DOHH2 (cell line): ENCODE data around the gene GAK.

ENCODE experiments used
- H3F3A ChIP-seq: fragments of 200-600 bp; sonication (generic), shearing (Covaris generic); 2 replicates; pipeline ENCODE4 v1.6.0; 2016; ENCODE audit warnings: antibody characterized with exemption, mild to moderate bottlenecking; ENCODE audit not compliant: control insufficient read depth, insufficient read depth
- H3K27ac ChIP-seq: fragments of 200-600 bp; sonication (generic); 2 replicates; pipeline ENCODE4 v1.5.1; 2014; ENCODE audit warnings: low read depth, mild to moderate bottlenecking, low read length, moderate library complexity
- H3K27me3 ChIP-seq: fragments of 200-600 bp; sonication (generic); 2 replicates; pipeline ENCODE4 v1.6.1; 2014; ENCODE audit warnings: mild to moderate bottlenecking, low read length, mixed read lengths; ENCODE audit not compliant: control insufficient read depth
- H3K36me3 ChIP-seq: fragments of 200-600 bp; sonication (generic); 2 replicates; pipeline ENCODE4 v1.6.1; 2014; ENCODE audit warnings: mild to moderate bottlenecking, low read length, moderate library complexity, mixed read lengths; ENCODE audit not compliant: control insufficient read depth
- H3K4me1 ChIP-seq: fragments of 200-600 bp; sonication (generic); 2 replicates; pipeline ENCODE4 v1.6.1; 2014; ENCODE audit warnings: mild to moderate bottlenecking, low read length, mixed read lengths; ENCODE audit not compliant: control insufficient read depth
- H3K4me2 ChIP-seq: fragments of 200-600 bp; sonication (generic); 2 replicates; pipeline ENCODE4 v1.6.0; 2014; ENCODE audit warnings: mild to moderate bottlenecking, low read length, moderate library complexity
- H3K4me3 ChIP-seq: fragments of 200-600 bp; sonication (generic); 2 replicates; pipeline ENCODE4 v1.5.1; 2014; ENCODE audit warnings: mild to moderate bottlenecking, low read length, mixed read lengths
- H3K79me2 ChIP-seq: fragments of 200-600 bp; sonication (generic); 2 replicates; pipeline ENCODE4 v1.6.1; 2014; ENCODE audit warnings: mild to moderate bottlenecking, low read length, mixed read lengths; ENCODE audit not compliant: control insufficient read depth
- H3K9me2 ChIP-seq: fragments of 200-600 bp; sonication (generic); replicated peaks from 2 replicates; pipeline ENCODE4 v1.6.1; 2014; ENCODE audit warnings: mild to moderate bottlenecking, low read length, mixed read lengths; ENCODE audit not compliant: control insufficient read depth
- H3K9me3 ChIP-seq: fragments of 200-600 bp; sonication (generic); 2 replicates; pipeline ENCODE4 v1.6.1; 2014; ENCODE audit warnings: antibody characterized with exemption, low read length, mixed read lengths; ENCODE audit not compliant: control insufficient read depth, insufficient read depth
- H4K20me1 ChIP-seq: fragments of 200-600 bp; sonication (generic); 2 replicates; pipeline ENCODE4 v1.6.0; 2014; ENCODE audit warnings: low read depth, mild to moderate bottlenecking, antibody characterized with exemption, low read length, moderate library complexity; ENCODE audit not compliant: control insufficient read depth, insufficient read depth
- CTCF ChIP-seq: fragments of 200-600 bp; sonication (generic); IDR thresholded peaks from one replicate; pipeline ENCODE4 v1.5.1; 2014; ENCODE audit warnings: antibody characterized with exemption, mild to moderate bottlenecking, low read depth, low read length; ENCODE audit not compliant: poor library complexity, severe bottlenecking
- EZH2phosphoT487 ChIP-seq: fragments of 200-600 bp; sonication (generic); IDR thresholded peaks from 2 replicates; pipeline ENCODE4 v1.6.1; 2017; ENCODE audit warnings: borderline replicate concordance, mild to moderate bottlenecking, antibody characterized with exemption, low read length, moderate library complexity, mixed read lengths

GAK gene

DNA sequence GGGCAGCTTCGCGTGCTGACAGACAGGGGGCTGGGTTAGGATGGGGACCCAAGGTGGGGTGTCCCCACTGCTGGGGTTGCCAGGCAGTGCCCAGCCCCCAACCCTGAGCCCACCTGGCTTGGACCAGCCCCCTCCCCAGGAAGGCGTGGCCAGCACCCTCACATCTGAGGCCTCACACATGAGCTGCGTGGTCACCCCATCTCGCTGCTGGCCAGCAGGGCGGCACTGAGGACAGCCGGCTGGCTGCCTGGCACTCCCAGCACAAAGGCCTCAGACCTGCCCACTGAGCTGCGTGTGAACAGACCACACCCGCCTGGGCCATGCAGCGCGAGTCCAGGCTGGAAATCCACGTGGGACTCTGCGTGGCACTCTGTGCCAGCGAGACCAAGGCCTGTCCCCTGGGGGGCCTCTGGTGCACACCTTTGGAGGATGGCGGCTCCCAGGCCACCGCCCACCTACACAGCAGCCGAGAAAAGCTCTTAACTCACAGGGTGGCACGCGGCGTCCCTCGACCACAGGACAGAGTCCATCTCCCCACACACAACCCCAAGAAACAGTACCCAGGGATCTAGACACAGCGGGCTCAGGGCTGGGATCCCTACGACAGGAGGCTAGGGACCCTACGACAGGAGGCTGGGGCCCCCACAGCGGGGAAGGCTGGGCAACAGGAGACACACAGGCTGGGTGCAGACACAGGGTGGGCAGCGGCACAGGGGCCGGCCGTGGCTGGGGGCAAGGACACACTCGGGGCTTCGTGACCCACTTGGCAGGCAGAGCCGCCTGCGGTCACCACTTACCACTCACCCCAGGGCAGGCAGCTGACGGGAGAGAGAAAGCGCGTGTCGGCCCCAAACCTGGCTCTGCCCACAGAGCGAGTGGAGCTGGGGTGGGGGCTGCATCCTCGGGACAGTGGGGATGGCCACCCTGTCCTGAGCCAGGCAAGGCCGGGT lies 31.4 kb upstream of the GAK start:
- Histone ChIP-seq H3K27ac (no peak overlapping the region), H3K27me3 (no peaks in the 10 kb centered on the region)

DNA sequence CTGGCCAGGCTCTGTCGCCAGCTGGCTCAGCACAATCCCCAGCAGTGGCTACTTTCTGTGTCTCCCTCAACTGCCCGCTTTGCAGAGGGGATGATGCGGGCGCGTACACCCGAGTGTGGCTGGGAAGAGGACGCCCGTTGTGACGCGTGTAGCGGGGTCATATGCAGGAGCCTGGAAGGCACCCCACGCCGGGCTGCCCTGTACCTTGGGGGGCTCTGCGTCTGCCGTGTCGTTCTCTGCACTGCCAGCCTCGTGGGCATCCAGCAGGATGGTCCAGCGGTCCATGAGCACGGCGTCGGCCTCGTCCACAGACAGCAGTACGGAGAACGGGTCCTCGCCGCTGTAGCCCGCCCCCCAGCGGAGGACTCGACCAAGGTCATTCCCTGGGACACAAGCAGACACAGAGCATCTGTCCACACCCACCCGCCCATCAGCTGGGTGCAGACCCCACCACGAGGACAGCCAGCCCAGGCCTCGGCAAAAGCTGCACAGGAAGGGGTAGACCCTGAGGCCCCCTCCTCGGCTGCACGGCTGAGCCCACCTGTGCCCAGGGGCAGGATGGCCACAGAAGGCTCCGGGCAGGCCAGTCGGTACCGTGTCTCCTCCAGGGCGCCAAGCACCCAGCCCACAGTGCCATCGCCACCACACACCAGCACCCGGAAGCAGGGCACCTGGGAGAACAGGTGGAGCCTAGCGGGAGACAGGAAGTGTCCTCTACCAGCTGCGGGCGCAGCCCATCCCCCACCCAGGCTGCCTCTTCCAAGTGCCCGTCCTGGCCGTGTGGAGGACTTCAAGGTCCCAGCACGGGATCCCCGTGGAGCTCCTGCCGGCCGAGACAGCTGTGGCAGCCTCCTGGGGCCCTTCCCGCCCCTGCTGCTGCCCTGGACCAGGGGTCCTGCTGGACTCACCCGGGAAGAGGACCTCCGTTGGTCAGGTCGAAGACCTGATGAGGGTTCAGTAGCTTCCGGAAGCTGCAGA lies 30.4 kb upstream of the GAK start:
- H4K20me1 ChIP-seq, result no peaks in the 10 kb centered on the region; the same call in 1 of the 2 replicates
- H3K27me3 ChIP-seq, result no peaks in the 10 kb centered on the region
- TF ChIP-seq CTCF (no peak), EZH2phosphoT487 (no peak)
- H3K9me3 ChIP-seq, result no peaks in the 10 kb centered on the region
- H3K4me3 ChIP-seq, result no peak overlapping the region
- no peaks in the 10 kb centered on the region for H3K79me2 ChIP-seq
- H3K4me1 ChIP-seq, result no peaks in the 10 kb centered on the region
- no peak overlapping the region for H3K27ac ChIP-seq
- H3K9me2 ChIP-seq, result no peaks in the 10 kb centered on the region
- H3K4me2 ChIP-seq, result no peak overlapping the region
- H3F3A ChIP-seq, result no peaks in the 10 kb centered on the region
- H3K36me3 ChIP-seq, result no peaks in the 10 kb centered on the region

More for the DNA sequence above, 31.4 kb upstream of the GAK start:
- H4K20me1 ChIP-seq, result no peaks in the 10 kb centered on the region; the same call in 1 of the 2 replicates
- no peaks in the 10 kb centered on the region for H3F3A ChIP-seq
- H3K9me2 ChIP-seq, result no peaks in the 10 kb centered on the region
- TF ChIP-seq EZH2phosphoT487, result no peak
- TF ChIP-seq CTCF, result no peak
- no peak overlapping the region for H3K4me2 ChIP-seq
- H3K4me1 ChIP-seq, result no peaks in the 10 kb centered on the region
- H3K9me3 ChIP-seq, result no peaks in the 10 kb centered on the region
- no peak overlapping the region for H3K4me3 ChIP-seq
- no peaks in the 10 kb centered on the region for H3K79me2 ChIP-seq
- no peaks in the 10 kb centered on the region for H3K36me3 ChIP-seq

DNA sequence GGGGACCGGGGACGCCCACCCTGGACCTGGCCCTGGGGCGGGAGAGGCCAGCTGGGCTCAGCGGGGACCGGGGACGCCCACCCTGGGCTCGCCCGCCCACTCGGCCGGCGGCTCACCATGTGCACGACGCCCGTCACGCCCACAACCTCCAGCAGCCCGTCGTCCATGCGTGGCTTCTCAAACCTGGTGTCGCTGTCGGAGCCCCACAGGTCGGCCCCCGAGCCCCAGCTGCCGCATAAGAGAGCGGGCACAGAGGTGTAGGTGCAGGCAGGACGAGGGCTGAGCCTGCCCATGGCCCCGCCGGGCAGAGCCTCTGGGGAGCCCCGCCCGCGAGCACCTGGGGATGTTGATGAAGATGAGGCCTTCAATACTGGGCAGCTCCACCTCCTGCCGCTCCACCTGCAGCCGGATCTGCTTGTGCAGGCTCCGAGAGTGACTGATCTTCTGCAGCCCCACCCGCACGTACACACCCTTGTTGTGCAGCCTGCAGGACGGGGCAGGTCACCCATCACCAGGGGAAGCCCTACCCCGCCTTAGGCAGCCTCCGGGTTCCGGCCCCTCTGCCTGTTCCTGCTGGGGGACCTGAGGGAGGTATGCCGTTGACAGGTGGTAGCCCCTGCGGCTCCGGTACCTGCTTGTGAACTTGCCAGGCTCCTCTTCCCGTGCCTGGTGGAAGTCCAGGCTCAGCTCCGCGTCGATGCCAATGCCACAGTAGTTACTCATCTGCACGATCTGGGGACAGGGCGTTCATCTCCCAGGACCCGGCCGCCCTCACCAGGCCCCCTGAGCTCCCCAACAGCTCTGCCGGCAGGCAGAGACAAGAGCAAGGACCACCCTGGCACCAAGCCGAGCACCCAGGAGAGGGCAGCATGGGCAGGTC lies 29.5 kb upstream of the GAK start:
- H3K4me2 ChIP-seq, result no peak overlapping the region
- TF ChIP-seq EZH2phosphoT487 (no peak), CTCF (no peak)
- no peaks in the 10 kb centered on the region for H3K4me1 ChIP-seq
- H3K4me3 ChIP-seq, result no peak overlapping the region
- H3K9me2 ChIP-seq, result no peaks in the 10 kb centered on the region
- H3K27me3 ChIP-seq, result no peaks in the 10 kb centered on the region
- no peaks in the 10 kb centered on the region for H3K79me2 ChIP-seq
- H3K27ac ChIP-seq, result no peak overlapping the region
- H3K9me3 ChIP-seq, result no peaks in the 10 kb centered on the region
- H3F3A ChIP-seq, result no peaks in the 10 kb centered on the region
- H4K20me1 ChIP-seq, result no peaks in the 10 kb centered on the region; the same call in 1 of the 2 replicates
- H3K36me3 ChIP-seq, result no peaks in the 10 kb centered on the region
